K562 (cell line): ENCODE results near the gene LIG3. TPM values are rescaled to one million over a fixed set of nuclear protein-coding genes. Genes with fewer than 3 reads are reported as not detected.

Source experiments
- ATAC-seq: fragments of 200-7000 bp; cut with Tn5 transposase; 3 replicates; pipeline ENCODE4 v1.9.1; 2020; ENCODE audit warnings: moderate library complexity
- BruUV-seq: library from RNA; stranded (reverse); fragments of 400-500 nt; replicated peaks from 2 replicates; lab custom pipeline; 2021; lab: Mats Ljungman, UMichigan
- CTCF ChIA-PET: fragments of 300-600 bp; formaldehyde crosslinking; extraction: SDS; loops from one replicate; lab custom pipeline; 2021; ENCODE audit warnings: low intra/inter-chr PET ratio; lab: Yijun Ruan, JAX
- POLR2A ChIA-PET: fragments of 300-600, 350-650 bp; sonication (Branson Sonifier 250); formaldehyde crosslinking; extraction: SDS; loops from one replicate; lab custom pipeline; 2021; ENCODE audit warnings: antibody characterized with exemption, inconsistent platforms; lab: Yijun Ruan, JAX
- DNase-seq, 4 experiments: peaks; one replicate each; pipeline versions ENCODE4 v3.0.0 to v3.0.0-alpha.2; 2011 to 2018; ENCODE audit warnings: low spot score in 3 of 4, mixed read lengths in 3 of 4; ENCODE audit errors: extremely low read depth in 1 of 4
- FAIRE-seq: peaks from 2 replicates; lab custom pipeline; 2011; peaks lifted over from hg19 to GRCh38; lab: Jason Lieb, UNC
- H2AFZ ChIP-seq: 2 replicates; pipeline ENCODE4 v1.6.0; 2011; ENCODE audit warnings: low read depth, low read length, control low read depth, inconsistent platforms
- H3K27ac ChIP-seq: fragments of 200-600 bp; 3 replicates; pipeline ENCODE4 v1.8.0; 2011; ENCODE audit warnings: low read depth, mild to moderate bottlenecking, control low read depth, inconsistent platforms, low read length, moderate library complexity, mixed read lengths; ENCODE audit errors: extremely low read depth
- H3K27me3 ChIP-seq, 2 experiments: fragments of 300-600 bp in 1 of 2; 2 replicates in 1 of 2; 3 replicates in 1 of 2; pipeline versions ENCODE4 v1.6.0 to v1.8.0; 2011; ENCODE audit warnings: inconsistent platforms in 2 of 2, low read length in 2 of 2, mild to moderate bottlenecking in 1 of 2, mixed read lengths in 1 of 2, moderate library complexity in 1 of 2; ENCODE audit not compliant: control insufficient read depth in 2 of 2, insufficient read depth in 2 of 2
- H3K36me3 ChIP-seq: fragments of 300-600 bp; 3 replicates; pipeline ENCODE4 v1.8.0; 2011; ENCODE audit warnings: mild to moderate bottlenecking, low read length, inconsistent platforms; ENCODE audit not compliant: control insufficient read depth, insufficient read depth
- H3K4me1 ChIP-seq, 2 experiments: fragments of 200-600 bp in 1 of 2; replicated peaks in 1 of 2; 2 replicates in 1 of 2; 3 replicates in 1 of 2; pipeline versions ENCODE4 v1.5.1 to v1.8.0; 2011; ENCODE audit warnings: inconsistent platforms in 2 of 2, low read length in 2 of 2, mild to moderate bottlenecking in 1 of 2, mixed read lengths in 1 of 2, moderate library complexity in 1 of 2; ENCODE audit not compliant: control insufficient read depth in 2 of 2, insufficient read depth in 2 of 2
- H3K4me2 ChIP-seq: 2 replicates; pipeline ENCODE4 v1.6.1; 2011; ENCODE audit warnings: low read length, control low read depth, inconsistent platforms, mixed read lengths; ENCODE audit not compliant: insufficient read depth
- H3K4me3 ChIP-seq: fragments of 200-600 bp; sonication (generic), shearing (Covaris generic); 2 replicates; pipeline ENCODE4 v1.5.1; 2016; ENCODE audit warnings: control low read depth, inconsistent platforms
- H3K79me2 ChIP-seq: fragments of 200-600 bp; 3 replicates; pipeline ENCODE4 v1.8.0; 2011; ENCODE audit warnings: low read length, inconsistent platforms; ENCODE audit not compliant: control insufficient read depth, insufficient read depth
- H3K9ac ChIP-seq, 2 experiments: 2 replicates each; pipeline versions ENCODE4 v1.6.0 to v1.6.1; 2011; ENCODE audit warnings: low read depth in 2 of 2, low read length in 2 of 2, control low read depth in 1 of 2, inconsistent platforms in 1 of 2, mild to moderate bottlenecking in 1 of 2, mixed read lengths in 1 of 2; ENCODE audit not compliant: insufficient read depth in 1 of 2
- H3K9me1 ChIP-seq: one replicate; pipeline ENCODE4 v1.6.0; 2011; ENCODE audit warnings: inconsistent platforms, mild to moderate bottlenecking, low read length, moderate library complexity; ENCODE audit not compliant: control insufficient read depth, insufficient read depth
- H3K9me3 ChIP-seq: replicated peaks from 2 replicates; pipeline ENCODE4 v1.5.1; 2011; ENCODE audit warnings: low read depth, low read length, inconsistent platforms; ENCODE audit not compliant: control insufficient read depth, insufficient read depth
- H4K20me1 ChIP-seq: replicated peaks from 2 replicates; pipeline ENCODE4 v1.6.1; 2011; ENCODE audit warnings: low read length, inconsistent platforms, mixed read lengths; ENCODE audit not compliant: control insufficient read depth, insufficient read depth
- ARID1B ChIP-seq: fragments of 450-650 bp; IDR thresholded peaks from 2 replicates; pipeline ENCODE4 v1.6.1; 2016; ENCODE audit warnings: antibody characterized with exemption, mild to moderate bottlenecking, inconsistent platforms
- C11orf30 ChIP-seq: fragments of 450-650 bp; IDR thresholded peaks from 2 replicates; pipeline ENCODE4 v1.6.1; 2016; ENCODE audit warnings: low read depth, mild to moderate bottlenecking
- ELF4 ChIP-seq: fragments of 450-650 bp; formaldehyde crosslinking; IDR thresholded peaks from 2 replicates; pipeline ENCODE4 v1.4.0; 2022; ENCODE audit warnings: missing genetic modification characterization
- GATAD2B ChIP-seq: fragments of 450-650 bp; IDR thresholded peaks from 2 replicates; pipeline ENCODE4 v1.6.1; 2017; ENCODE audit warnings: mild to moderate bottlenecking, borderline replicate concordance
- HBP1 ChIP-seq: fragments of 450-650 bp; formaldehyde crosslinking; IDR thresholded peaks from 2 replicates; pipeline ENCODE4 v1.4.0; 2022; ENCODE audit warnings: missing genetic modification characterization
- HMBOX1 ChIP-seq: sonication (generic); IDR thresholded peaks from 2 replicates; pipeline ENCODE4 v1.6.1; 2016
- TRIM25 ChIP-seq: fragments of 450-650 bp; IDR thresholded peaks from 2 replicates; pipeline ENCODE4 v1.7.0; 2016; ENCODE audit warnings: borderline replicate concordance
- ZNF316 ChIP-seq: fragments of 450-650 bp; IDR thresholded peaks from 2 replicates; pipeline ENCODE4 v1.6.1; 2016
- WGBS: fragments of 100-300 bp; shearing (Covaris generic); methylation state at CpG from one replicate; pipeline ENCODE4 v1.1.6; 2016; ENCODE audit warnings: low coverage, mixed read lengths; ENCODE audit not compliant: insufficient coverage; ENCODE audit errors: missing lambda C conversion rate; 5-methylcytosine and 5-hydroxymethylcytosine counted together
- in situ Hi-C: fragments of 300-500 bp; cut with MboI; formaldehyde crosslinking; loops from 4 replicates; pipeline ENCODE4 v1.15.0; 2018; ENCODE audit warnings: inconsistent platforms, mixed read lengths
- intact Hi-C: fragments of 100-400 bp; cut with micrococcal nuclease; formaldehyde crosslinking; loops from 2 replicates; pipeline ENCODE4 v1.14.2; 2022
- polyA plus RNA-seq, 8 experiments: library from polyadenylated mRNA; depleted of rRNA in 4 of 8; stranded (reverse) in 5 of 8; unstranded in 3 of 8; fragments of >200 nt; fragmentation: Nextera tagmentation in 2 of 8; fragmentation: Illumina TruSeq in 1 of 8; extraction: Ambion mirVana in 2 of 8; extraction: Trizol in 1 of 8; gene quantifications; 2 replicates each; pipeline versions ENCODE4 v1.2.1 to v1.2.3, GENCODE V29; 2011 to 2014; ENCODE audit warnings: inconsistent platforms in 1 of 8, missing spikeins in 1 of 8
- total RNA-seq, 7 experiments: library from RNA; depleted of rRNA in 6 of 7; stranded (reverse); fragments of >200 nt in 6 of 7; fragmentation: Illumina TruSeq in 2 of 7; extraction: Trizol in 2 of 7; gene quantifications; 2 replicates each; pipeline versions ENCODE4 v1.2.1 to v1.2.3, GENCODE V29; 2011 to 2021; ENCODE audit warnings: low replicate concordance in 1 of 7

The LIG3 gene
- total and polyA plus RNA-seq, 9 of the 15 experiments (the other 6 are each of a cell fraction or from before 2014, with no cell fraction given): 7.6 to 75.0 (median 43.0) TPM

- TF ChIP-seq HBP1 (CRISPR knock-in tag): no peak
Measured at GRCh38 chr17:35051183-35051578, 70.9 kb downstream of the LIG3 start (continued).

- Histone ChIP-seq H3K36me3 (no peaks in the 10 kb centered on the region), H3K79me2 (no peaks in the 10 kb centered on the region; the same call in 1 of the 3 replicates), H3K27me3 (no peaks in the 10 kb centered on the region), H3K4me2 (peak overlapping the region; percentile 63), H3K27ac (peak overlapping the region; percentile 75; the same call in 2 of the 3 replicates), H3K9me1 (no peaks in the 10 kb centered on the region), H2AFZ (peak overlapping the region; percentile 78), H3K4me3 (no peak overlapping the region), H4K20me1 (no peaks in the 10 kb centered on the region), H3K9me3 (no peaks in the 10 kb centered on the region), H3K9ac (peak overlapping the region in 1 of 2 experiments; percentile 40; a peak in 2 of 4 replicates), H3K4me1 (peaks cover 4 to 14% of the 10 kb centered on the region in 2 experiments)
- WGBS: 23% methylated on average over 6 of the region's 6 CpGs
- no peak for DNase-seq
- intact Hi-C loops: no loop called here
- ChIA-PET CTCF (no interaction called here), POLR2A (interaction anchor here (1.6 to 1.9 kb wide), 2 partner anchors 9 to 12 kb away, joined by 5 to 6 read pairs; partner anchors contain the start of gene RFFL)
- FAIRE-seq: peak; percentile 49
- BruUV-seq: TSS peak; percentile 17
- in situ Hi-C loops: no loop called here
- TF ChIP-seq ARID1B: 0 out of 2 replicates have a peak, but pooled peaks have one; percentile 1
- no peak for TF ChIP-seq ELF4
- TF ChIP-seq ZNF316: peak; percentile 83
- 0 out of 2 replicates have a peak, but pooled peaks have one; percentile 7 for TF ChIP-seq HMBOX1
- no peak for TF ChIP-seq TRIM25
- peak; percentile 75 for TF ChIP-seq C11orf30
- no peak for TF ChIP-seq GATAD2B
- peak; percentile 43; the same call in 2 of the 3 replicates for ATAC-seq
Measured at GRCh38 chr17:35051579-35052240, 71.4 kb downstream of the LIG3 start.
